ENCODE results near the gene CNTN4.

GRCh38 chr3:2853651-2854050, 755.0 kb downstream of the CNTN4 start:
- TF ChIP-seq ETS1 (IDR thresholded peaks at IDR 0.05) (no peak), EZH2phosphoT487 (IDR thresholded peaks at IDR 0.05; ENCODE audit: unreplicated experiment) (no peak), EZH2 (IDR thresholded peaks at IDR 0.05; ENCODE audit: low read depth, unreplicated experiment) (no peak), CTCF (conservative IDR thresholded peaks at IDR 0.05; ENCODE audit: low read depth in 2 of 2) (no peak)

Data from GM23338 (cell line).